GM12878 (cell line): ENCODE data around the gene CD164. TPM values are rescaled to one million over a fixed set of nuclear protein-coding genes. Genes with fewer than 3 reads are reported as not detected.

Source experiments
- BACH1 ChIP-seq: fragments of 450-650 bp; IDR thresholded peaks from 2 replicates; pipeline ENCODE4 v1.6.1; 2017; ENCODE audit warnings: mild to moderate bottlenecking, borderline replicate concordance
- BRCA1 ChIP-seq: IDR thresholded peaks from 2 replicates; pipeline ENCODE4 v1.6.1; 2011; ENCODE audit warnings: low read depth, low read length, improper control_type of control experiment
- CREM ChIP-seq: IDR thresholded peaks from 2 replicates; pipeline ENCODE4 v1.6.1; 2014; ENCODE audit warnings: antibody characterized with exemption, low read depth
- GABPA ChIP-seq: IDR thresholded peaks from 2 replicates; pipeline ENCODE4 v1.6.1; 2014; ENCODE audit warnings: antibody characterized with exemption, low read depth, mild to moderate bottlenecking, inconsistent platforms
- HDGF ChIP-seq: fragments of 450-650 bp; IDR thresholded peaks from 2 replicates; pipeline ENCODE4 v1.6.1; 2016; ENCODE audit warnings: antibody characterized with exemption
- KDM1A ChIP-seq: fragments of 200-600 bp; sonication (generic); IDR thresholded peaks from 2 replicates; pipeline ENCODE4 v1.6.1; 2016; ENCODE audit warnings: borderline replicate concordance
- POU2F2 ChIP-seq: IDR thresholded peaks from 3 replicates; pipeline ENCODE4 v1.6.1; 2011; ENCODE audit warnings: low read depth, mild to moderate bottlenecking, low read length, borderline replicate concordance
- PRDM15 ChIP-seq: fragments of 450-650 bp; formaldehyde crosslinking; IDR thresholded peaks from 2 replicates; pipeline ENCODE4 v1.4.0; 2020; ENCODE audit warnings: mild to moderate bottlenecking, moderate library complexity
- SUPT20H ChIP-seq: IDR thresholded peaks from 2 replicates; pipeline ENCODE4 v1.6.1; 2011; ENCODE audit warnings: low read depth, mild to moderate bottlenecking, low read length, moderate library complexity, borderline replicate concordance; ENCODE audit not compliant: control insufficient read depth
- TARDBP ChIP-seq: IDR thresholded peaks from 2 replicates; pipeline ENCODE4 v1.6.1; 2016; ENCODE audit warnings: borderline replicate concordance
- ZBED1 ChIP-seq: IDR thresholded peaks from 2 replicates; pipeline ENCODE4 v1.6.1; 2016; ENCODE audit warnings: borderline replicate concordance
- polyA plus RNA-seq, 11 experiments: library from polyadenylated mRNA; depleted of rRNA in 4 of 11; unstranded in 6 of 11; stranded (reverse) in 5 of 11; fragments of >200 nt; fragmentation: Nextera tagmentation in 4 of 11; fragmentation: Illumina TruSeq in 1 of 11; extraction: Ambion mirVana in 4 of 11; extraction: Trizol in 1 of 11; gene quantifications; 1 replicate in 1 of 11; 2 replicates in 10 of 11; pipeline versions ENCODE4 v1.2.1 to v1.2.3, GENCODE V29; 2011 to 2016; ENCODE audit warnings: inconsistent platforms in 2 of 11, missing spikeins in 2 of 11, low read depth in 1 of 11
- total RNA-seq, 4 experiments: library from RNA; depleted of rRNA in 3 of 4; stranded (reverse); fragments of >200 nt in 3 of 4; fragmentation: Illumina TruSeq in 1 of 4; extraction: Trizol in 1 of 4; gene quantifications; 2 replicates each; pipeline versions ENCODE4 v1.2.1 to v1.2.3, GENCODE V29; 2013 to 2021

The CD164 gene
- total and polyA plus RNA-seq, 10 of the 15 experiments (the other 5 are each of a cell fraction or from before 2014, with no cell fraction given) = 145 to 447 (median 211) TPM

- peak; percentile 40; the same call in 1 of the 2 replicates for TF ChIP-seq BRCA1
- no peak for TF ChIP-seq SUPT20H
- TF ChIP-seq KDM1A = no peak
- peak; percentile 69; the same call in 1 of the 2 replicates for TF ChIP-seq GABPA
- TF ChIP-seq BACH1 = peak; percentile 17
- peak; percentile 22; the same call in 1 of the 2 replicates for TF ChIP-seq TARDBP
- TF ChIP-seq ZBED1 = peak; percentile 83
- peak; percentile 70 for TF ChIP-seq CREM
- peak; percentile 49; the same call in 1 of the 2 replicates for TF ChIP-seq HDGF
- TF ChIP-seq POU2F2 = peak; percentile 56; the same call in 2 of the 3 replicates
- TF ChIP-seq PRDM15 (CRISPR knock-in tag) = no peak
These were observed 540 bp upstream of the CD164 start (continued) for GRCh38 chr6:109382576-109383437.
